Body of pancreas (tissue), 4 donors: Measurements from ENCODE around the gene PLCB3. TPM values are rescaled to one million over a fixed set of nuclear protein-coding genes. Genes with fewer than 3 reads are reported as not detected.

Experiments used
- ATAC-seq: fragments of 150-250 bp; one replicate; pipeline ENCODE4 v1.9.1; 2016
- DNase-seq, 4 donors: peaks; one replicate each; pipeline ENCODE4 v3.0.0-alpha.2; 2019
- H3K27ac ChIP-seq, 4 donors: fragments of 200-600 bp; sonication (generic); 1 replicate in 3 of 4; 2 replicates in 1 of 4; pipeline versions ENCODE4 v1.5.1 to v1.6.1; 2016 to 2019; ENCODE audit warnings: mild to moderate bottlenecking in 1 of 4, mixed read lengths in 1 of 4, moderate library complexity in 1 of 4
- H3K27me3 ChIP-seq, 2 donors: fragments of 200-600 bp; sonication (generic); one replicate each; pipeline ENCODE4 v1.6.0; 2016; ENCODE audit warnings: mild to moderate bottlenecking in 1 of 2
- H3K36me3 ChIP-seq, 2 donors: fragments of 200-600 bp; sonication (generic); replicated peaks in 1 of 2; 2 replicates each; pipeline ENCODE4 v1.5.1; 2016; ENCODE audit warnings: low read depth in 2 of 2; ENCODE audit not compliant: insufficient read depth in 1 of 2
- H3K4me1 ChIP-seq: fragments of 200-600 bp; sonication (generic); one replicate; pipeline ENCODE4 v1.6.0; 2016
- H3K4me3 ChIP-seq, 2 donors: fragments of 200-600 bp; sonication (generic); 1 replicate in 1 of 2; 2 replicates in 1 of 2; pipeline ENCODE4 v1.5.1; 2016 to 2019
- H3K9me3 ChIP-seq, 3 donors: fragments of 200-600 bp; sonication (generic); 1 replicate in 2 of 3; 2 replicates in 1 of 3; pipeline ENCODE4 v1.5.1; 2016
- POLR2A ChIP-seq, 3 donors: fragments of 450-650 bp; IDR thresholded peaks; one replicate each; pipeline ENCODE4 v1.6.1; 2016; ENCODE audit warnings: antibody characterized with exemption in 3 of 3, mild to moderate bottlenecking in 2 of 3
- WGBS, 2 donors: methylation state at CpG; one replicate each; pipeline ENCODE4 v1.1.5; 2017; 5-methylcytosine and 5-hydroxymethylcytosine counted together
- intact Hi-C: fragments of 100-400 bp; cut with DNase I; formaldehyde crosslinking; loops from one replicate; pipeline ENCODE4 v1.15.1; 2023
- total RNA-seq, 2 donors: library from RNA; depleted of rRNA; stranded (reverse); fragments of >200 nt; gene quantifications; one replicate each; pipeline ENCODE4 v1.1.0, GENCODE V29; 2016
- TF ChIP-seq, protein P1 (sequence below), 7 experiments: fragments of 450-650 bp in 4 of 7; fragments of 200-600 bp in 3 of 7; sonication (generic) in 3 of 7; IDR thresholded peaks; one replicate each; pipeline ENCODE4 v1.5.1; 2016 to 2019; ENCODE audit warnings: antibody characterized with exemption in 7 of 7

The PLCB3 gene
- total RNA-seq, 2 donors from 2014 or later, result 13.8 to 14.5 TPM

DNA sequence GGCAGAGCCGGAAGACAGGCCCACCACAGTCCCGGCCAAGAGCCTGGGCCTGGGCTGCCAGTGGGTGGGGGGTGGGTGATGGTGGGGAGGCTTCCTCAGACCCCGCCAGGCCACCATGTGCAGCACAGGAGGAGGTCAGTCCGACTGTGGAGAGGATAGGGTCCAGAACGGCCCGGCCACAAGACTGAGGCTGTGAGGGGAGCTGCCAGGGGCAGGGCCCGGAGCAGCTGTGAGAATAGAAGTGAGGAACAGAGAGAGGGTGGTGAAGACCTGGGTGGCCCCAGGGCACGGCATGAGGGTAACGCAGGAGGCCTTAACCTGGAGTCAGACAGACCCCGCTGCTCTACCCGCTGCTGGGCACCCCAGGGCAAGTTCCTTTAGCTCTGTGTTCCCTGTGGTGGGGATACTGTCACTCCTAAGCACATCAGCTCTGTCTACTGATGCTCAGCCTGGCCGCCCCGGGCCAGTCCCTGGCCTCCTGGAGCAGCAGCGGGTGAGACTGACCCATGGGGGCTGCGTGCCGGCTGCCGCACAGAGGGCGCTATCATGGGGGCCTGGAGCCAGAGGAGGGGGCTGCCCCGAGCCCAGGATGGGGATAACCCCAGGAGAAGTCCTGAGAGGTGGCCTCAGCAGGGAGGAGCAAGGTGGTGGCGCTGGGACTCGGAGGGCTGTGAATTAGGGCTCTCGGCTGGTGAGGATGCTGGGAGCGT, 43.1 kb upstream of the PLCB3 start:
- Histone ChIP-seq H3K9me3 (no peaks in the 10 kb centered on the region), H3K27me3 (no peaks in the 10 kb centered on the region), H3K4me1 (peaks cover 9% of the 10 kb centered on the region), H3K27ac (peak overlapping the region in 2 of 4 donors; percentile 67 to 72), H3K36me3 (peaks cover 5 to 7% of the 10 kb centered on the region in 2 donors), H3K4me3 (no peak overlapping the region)
- DNase-seq, result no peak
- 81 to 95% methylated on average over 15 to 23 of the region's 23 CpGs for WGBS, 2 donors
- no peak for TF ChIP-seq POLR2A (IDR thresholded peaks at IDR 0.05)
- TF ChIP-seq, protein P1, sequence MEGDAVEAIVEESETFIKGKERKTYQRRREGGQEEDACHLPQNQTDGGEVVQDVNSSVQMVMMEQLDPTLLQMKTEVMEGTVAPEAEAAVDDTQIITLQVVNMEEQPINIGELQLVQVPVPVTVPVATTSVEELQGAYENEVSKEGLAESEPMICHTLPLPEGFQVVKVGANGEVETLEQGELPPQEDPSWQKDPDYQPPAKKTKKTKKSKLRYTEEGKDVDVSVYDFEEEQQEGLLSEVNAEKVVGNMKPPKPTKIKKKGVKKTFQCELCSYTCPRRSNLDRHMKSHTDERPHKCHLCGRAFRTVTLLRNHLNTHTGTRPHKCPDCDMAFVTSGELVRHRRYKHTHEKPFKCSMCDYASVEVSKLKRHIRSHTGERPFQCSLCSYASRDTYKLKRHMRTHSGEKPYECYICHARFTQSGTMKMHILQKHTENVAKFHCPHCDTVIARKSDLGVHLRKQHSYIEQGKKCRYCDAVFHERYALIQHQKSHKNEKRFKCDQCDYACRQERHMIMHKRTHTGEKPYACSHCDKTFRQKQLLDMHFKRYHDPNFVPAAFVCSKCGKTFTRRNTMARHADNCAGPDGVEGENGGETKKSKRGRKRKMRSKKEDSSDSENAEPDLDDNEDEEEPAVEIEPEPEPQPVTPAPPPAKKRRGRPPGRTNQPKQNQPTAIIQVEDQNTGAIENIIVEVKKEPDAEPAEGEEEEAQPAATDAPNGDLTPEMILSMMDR (IDR thresholded peaks at IDR 0.05), result no peak
- intact Hi-C loops, result loop anchor here (5.0 kb wide), 1 partner anchor 89 kb away; no protein-coding TSS in a partner anchor
- ATAC-seq, result no peak

DNA sequence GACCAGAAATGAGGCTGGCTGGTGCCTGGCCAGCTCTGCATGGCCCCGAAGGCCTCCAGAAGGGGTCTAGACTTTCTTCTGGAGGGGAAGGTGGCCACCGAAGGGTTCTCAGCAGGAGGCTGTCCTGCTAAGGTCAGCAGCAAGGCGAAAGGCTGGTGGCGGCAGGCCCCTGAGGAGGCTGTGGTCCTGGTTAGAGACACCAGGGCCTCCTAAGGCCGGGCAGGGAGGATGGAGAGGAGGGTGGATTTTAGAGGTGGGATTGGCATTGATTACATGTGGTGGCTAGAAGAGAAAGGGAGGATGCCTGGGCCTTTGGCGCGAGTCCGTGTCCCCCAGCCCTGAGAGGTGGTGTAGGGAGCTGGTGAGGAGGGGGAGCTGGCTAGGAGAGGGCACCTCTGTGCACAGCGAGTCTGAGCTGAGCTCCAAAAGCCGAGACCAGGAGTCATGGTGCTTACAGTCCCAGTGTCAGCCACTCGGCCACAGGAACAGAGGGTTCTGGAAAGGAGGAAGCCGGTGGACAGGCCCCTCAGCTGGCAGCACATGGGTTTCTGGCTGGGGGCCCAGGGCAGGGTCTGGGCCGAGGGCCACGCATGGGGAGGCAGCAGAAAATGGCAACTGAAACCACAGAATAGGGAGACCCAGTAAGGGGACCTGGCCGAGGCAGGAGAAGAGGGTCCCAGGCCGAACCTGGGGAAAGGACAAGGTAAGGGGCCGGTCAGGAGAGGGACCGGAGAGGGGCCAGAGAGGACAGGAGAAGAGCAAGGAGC, 42.4 kb upstream of the PLCB3 start:
- TF ChIP-seq, protein P1 (IDR thresholded peaks at IDR 0.05), result no peak
- TF ChIP-seq POLR2A (IDR thresholded peaks at IDR 0.05), result no peak
- Histone ChIP-seq H3K4me1 (peaks cover 9% of the 10 kb centered on the region), H3K27me3 (no peaks in the 10 kb centered on the region), H3K27ac (no peak overlapping the region), H3K36me3 (no peaks in the 10 kb centered on the region), H3K9me3 (no peaks in the 10 kb centered on the region), H3K4me3 (no peak overlapping the region)
- intact Hi-C loops, result loop anchor here (5.0 kb wide), 1 partner anchor 88 kb away; no protein-coding TSS in a partner anchor
- WGBS, 2 donors, result 83 to 86% methylated on average over 14 to 16 of the region's 18 CpGs
- no peak for DNase-seq
- ATAC-seq, result no peak

DNA sequence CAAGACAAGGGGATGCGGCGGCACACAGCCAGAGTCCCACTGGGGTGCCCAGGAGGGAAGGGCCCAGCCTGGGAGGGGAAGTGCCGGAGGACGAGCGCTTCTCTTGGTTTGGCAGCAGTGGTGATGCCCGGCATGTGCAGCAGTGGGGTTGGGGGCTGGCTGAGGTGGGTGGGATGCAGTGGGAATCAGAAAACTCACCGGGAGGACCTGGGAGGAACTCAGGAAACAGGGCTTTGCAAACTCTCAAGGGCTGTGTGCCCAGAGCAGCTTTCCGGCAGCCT, 41.8 kb upstream of the PLCB3 start:
- DNase-seq (no peak), ATAC-seq (no peak)
- TF ChIP-seq, protein P1 (IDR thresholded peaks at IDR 0.05), result no peak
- TF ChIP-seq POLR2A (IDR thresholded peaks at IDR 0.05), result no peak
- no peak overlapping the region for H3K27ac ChIP-seq
- peaks cover 4% of the 10 kb centered on the region for H3K4me1 ChIP-seq
- no peak overlapping the region for H3K4me3 ChIP-seq
- no peaks in the 10 kb centered on the region for H3K36me3 ChIP-seq
- intact Hi-C loops, result loop anchor here (5.0 kb wide), 1 partner anchor 88 kb away; no protein-coding TSS in a partner anchor
- WGBS, 2 donors, result 91 to 95% methylated on average over 8 of the region's 8 CpGs
- no peaks in the 10 kb centered on the region for H3K27me3 ChIP-seq
- no peaks in the 10 kb centered on the region for H3K9me3 ChIP-seq

DNA sequence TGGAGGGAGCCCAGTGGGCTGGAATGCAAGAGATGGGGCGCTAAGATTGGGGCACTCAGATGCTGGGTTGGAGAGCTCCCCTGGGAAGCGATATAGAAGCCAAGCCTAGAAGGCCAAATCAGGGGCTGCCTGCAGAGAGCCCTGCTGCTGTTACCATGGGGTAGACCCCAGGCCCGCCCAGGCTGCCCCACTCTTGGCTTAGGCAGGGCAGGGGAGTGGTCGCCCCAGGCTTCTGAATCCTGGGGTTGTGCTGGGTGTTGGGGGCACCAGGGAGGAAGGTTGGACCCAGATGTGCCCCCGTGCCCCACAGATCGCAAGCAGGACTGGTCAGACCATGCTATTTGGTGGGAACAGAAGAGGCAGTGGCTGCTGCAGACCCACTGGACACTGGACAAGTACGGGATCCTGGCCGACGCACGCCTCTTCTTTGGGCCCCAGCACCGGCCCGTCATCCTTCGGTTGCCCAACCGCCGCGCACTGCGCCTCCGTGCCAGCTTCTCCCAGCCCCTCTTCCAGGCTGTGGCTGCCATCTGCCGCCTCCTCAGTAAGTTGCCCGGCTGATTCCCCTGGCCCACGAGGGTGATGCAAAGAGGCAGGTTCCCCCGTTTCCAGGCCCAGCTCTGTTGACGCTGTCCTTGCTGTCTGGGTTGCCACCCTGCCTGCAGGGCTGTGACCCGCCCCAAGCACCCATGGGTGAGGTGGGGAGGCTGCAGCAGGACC, 40.9 kb upstream of the PLCB3 start:
- no peak for DNase-seq
- no peak for ATAC-seq
- H3K27ac ChIP-seq, result no peak overlapping the region
- H3K4me3 ChIP-seq, result no peak overlapping the region
- intact Hi-C loops, result no loop called here
- no peaks in the 10 kb centered on the region for H3K9me3 ChIP-seq
- no peaks in the 10 kb centered on the region for H3K27me3 ChIP-seq
- H3K4me1 ChIP-seq, result no peaks in the 10 kb centered on the region
- H3K36me3 ChIP-seq, result no peaks in the 10 kb centered on the region
- no peak for TF ChIP-seq POLR2A (IDR thresholded peaks at IDR 0.05)
- TF ChIP-seq, protein P1 (IDR thresholded peaks at IDR 0.05), result no peak
- 90 to 94% methylated on average over 6 to 24 of the region's 24 CpGs for WGBS, 2 donors
